Measurements from ENCODE around the gene C10orf90. TPM values are rescaled to one million over a fixed set of nuclear protein-coding genes. Genes with fewer than 3 reads are reported as not detected.

Gene C10orf90
- total RNA-seq, 2 donors from 2014 or later, result 0.33 TPM; not detected in 1

DNA sequence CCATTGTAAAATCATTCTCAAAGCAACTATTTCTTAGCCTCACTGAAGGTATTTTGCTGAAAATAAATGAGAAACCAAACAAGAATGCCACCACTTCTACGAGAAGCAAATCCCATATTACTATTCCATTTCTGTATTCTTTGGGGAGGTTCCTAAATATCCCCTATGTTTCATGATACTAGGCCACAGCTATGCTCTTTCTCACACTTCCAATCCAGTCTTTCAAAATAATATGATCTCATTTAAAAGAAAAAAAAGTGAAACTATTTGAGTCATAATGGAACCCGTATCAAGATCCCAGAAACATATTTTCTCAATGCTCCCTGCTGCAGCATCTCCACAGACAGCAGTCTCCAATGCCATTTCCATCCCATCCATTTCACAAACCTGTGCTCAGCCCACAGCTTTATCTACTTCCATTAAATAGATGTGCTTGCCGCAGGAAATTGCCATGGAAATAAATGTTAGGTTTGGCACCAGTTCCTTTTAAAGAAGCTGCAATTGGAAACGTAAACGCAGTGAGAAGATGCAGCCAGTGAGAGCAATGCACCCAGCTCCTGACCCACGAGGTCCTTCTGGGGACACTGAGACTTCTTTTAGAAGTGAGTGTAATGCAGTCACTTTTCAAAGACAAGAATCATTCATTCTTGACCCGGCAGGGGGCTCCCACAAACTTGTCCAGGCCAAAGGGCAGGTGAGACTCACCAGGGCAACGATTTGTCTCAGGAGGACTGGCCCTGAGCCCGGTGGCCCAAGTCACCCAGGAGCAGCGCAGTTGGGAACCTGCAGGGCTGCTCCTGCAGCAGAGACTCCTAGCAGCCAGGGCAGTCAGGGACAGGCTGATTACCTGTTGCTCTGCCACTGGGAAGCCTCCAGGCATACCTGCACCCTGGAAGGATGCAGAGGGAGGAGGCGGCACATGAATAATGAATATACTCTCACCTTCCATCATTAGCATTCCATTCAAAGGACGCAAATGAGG lies 99.6 kb downstream of the C10orf90 start:
- peak; percentile 87 for DNase-seq
- Mint-ChIP-seq H3K36me3 (ENCODE audit: low read depth) (peaks cover 8% of the 10 kb centered on the region), H3K4me1 (peaks cover 34% of the 10 kb centered on the region), H3K9me3 (peaks cover 41% of the 10 kb centered on the region), H3K4me3 (no peak overlapping the region), H3K27me3 (ENCODE audit: insufficient read depth) (peaks cover 17% of the 10 kb centered on the region), H3K27ac (peak overlapping the region; percentile 69)
- TF ChIP-seq, protein P1, sequence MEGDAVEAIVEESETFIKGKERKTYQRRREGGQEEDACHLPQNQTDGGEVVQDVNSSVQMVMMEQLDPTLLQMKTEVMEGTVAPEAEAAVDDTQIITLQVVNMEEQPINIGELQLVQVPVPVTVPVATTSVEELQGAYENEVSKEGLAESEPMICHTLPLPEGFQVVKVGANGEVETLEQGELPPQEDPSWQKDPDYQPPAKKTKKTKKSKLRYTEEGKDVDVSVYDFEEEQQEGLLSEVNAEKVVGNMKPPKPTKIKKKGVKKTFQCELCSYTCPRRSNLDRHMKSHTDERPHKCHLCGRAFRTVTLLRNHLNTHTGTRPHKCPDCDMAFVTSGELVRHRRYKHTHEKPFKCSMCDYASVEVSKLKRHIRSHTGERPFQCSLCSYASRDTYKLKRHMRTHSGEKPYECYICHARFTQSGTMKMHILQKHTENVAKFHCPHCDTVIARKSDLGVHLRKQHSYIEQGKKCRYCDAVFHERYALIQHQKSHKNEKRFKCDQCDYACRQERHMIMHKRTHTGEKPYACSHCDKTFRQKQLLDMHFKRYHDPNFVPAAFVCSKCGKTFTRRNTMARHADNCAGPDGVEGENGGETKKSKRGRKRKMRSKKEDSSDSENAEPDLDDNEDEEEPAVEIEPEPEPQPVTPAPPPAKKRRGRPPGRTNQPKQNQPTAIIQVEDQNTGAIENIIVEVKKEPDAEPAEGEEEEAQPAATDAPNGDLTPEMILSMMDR (conservative IDR thresholded peaks at IDR 0.05), result peak; percentile 55
- no peak overlapping the region for H3K9ac ChIP-seq (ENCODE audit: extremely low read depth, low read length, poor library complexity, severe bottlenecking)
- H3K27ac ChIP-seq (ENCODE audit: low read depth, low read length), result no peak overlapping the region
- peaks cover 28% of the 10 kb centered on the region for H3K9me3 ChIP-seq (ENCODE audit: control insufficient read depth, low read length)
- peaks cover 4% of the 10 kb centered on the region for H3K4me1 ChIP-seq (ENCODE audit: control insufficient read depth, insufficient read depth, low read length)
- H3K36me3 ChIP-seq (ENCODE audit: control insufficient read depth, insufficient read depth, low read length), result no peaks in the 10 kb centered on the region
- H3K4me3 ChIP-seq (ENCODE audit: low read length), result no peak overlapping the region
- 75 to 88% methylated on average over 5 to 12 of the region's 12 CpGs for WGBS, 2 experiments (ENCODE audit: insufficient coverage in 1 of 2, insufficient read length in 1 of 2)
- H3K27me3 ChIP-seq (ENCODE audit: control insufficient read depth, insufficient read depth, low read length, poor library complexity, severe bottlenecking), result no peaks in the 10 kb centered on the region

DNA sequence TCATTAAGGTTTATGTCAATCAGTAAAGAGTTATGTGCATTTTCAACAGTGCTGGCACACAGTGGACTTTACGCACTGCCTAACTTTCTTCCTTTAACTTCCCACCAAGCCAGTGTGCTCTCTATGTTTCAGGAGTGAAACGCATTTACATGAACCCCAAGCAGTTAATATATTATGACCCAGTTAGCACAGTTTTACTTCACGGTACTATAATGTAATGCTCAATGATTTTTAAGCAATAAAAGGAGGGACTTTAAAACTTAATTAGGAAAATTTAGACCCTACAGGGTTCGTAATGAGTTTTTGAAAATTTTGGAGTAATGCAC lies 100.3 kb downstream of the C10orf90 start:
- Histone ChIP-seq H3K27me3 (ENCODE audit: control insufficient read depth, insufficient read depth, low read length, poor library complexity, severe bottlenecking) (no peaks in the 10 kb centered on the region), H3K27ac (ENCODE audit: low read depth, low read length) (peak overlapping the region; percentile 67), H3K9ac (ENCODE audit: extremely low read depth, low read length, poor library complexity, severe bottlenecking) (peak overlapping the region; percentile 22), H3K36me3 (ENCODE audit: control insufficient read depth, insufficient read depth, low read length) (no peaks in the 10 kb centered on the region), H3K9me3 (ENCODE audit: control insufficient read depth, low read length) (peaks cover 28% of the 10 kb centered on the region), H3K4me1 (ENCODE audit: control insufficient read depth, insufficient read depth, low read length) (peaks cover 4% of the 10 kb centered on the region), H3K4me3 (ENCODE audit: low read length) (no peak overlapping the region)
- peaks cover 17% of the 10 kb centered on the region for H3K27me3 Mint-ChIP-seq (ENCODE audit: insufficient read depth)
- H3K27ac Mint-ChIP-seq, result peak overlapping the region; percentile 65
- TF ChIP-seq, protein P1 (conservative IDR thresholded peaks at IDR 0.05), result no peak
- H3K4me1 Mint-ChIP-seq, result peaks cover 34% of the 10 kb centered on the region
- H3K36me3 Mint-ChIP-seq (ENCODE audit: low read depth), result peaks cover 13% of the 10 kb centered on the region
- H3K9me3 Mint-ChIP-seq, result peaks cover 41% of the 10 kb centered on the region
- 92 to 94% methylated on average over 2 to 4 of the region's 4 CpGs for WGBS, 2 experiments (ENCODE audit: insufficient coverage in 1 of 2, insufficient read length in 1 of 2)
- H3K4me3 Mint-ChIP-seq, result no peak overlapping the region
- no peak for DNase-seq

DNA sequence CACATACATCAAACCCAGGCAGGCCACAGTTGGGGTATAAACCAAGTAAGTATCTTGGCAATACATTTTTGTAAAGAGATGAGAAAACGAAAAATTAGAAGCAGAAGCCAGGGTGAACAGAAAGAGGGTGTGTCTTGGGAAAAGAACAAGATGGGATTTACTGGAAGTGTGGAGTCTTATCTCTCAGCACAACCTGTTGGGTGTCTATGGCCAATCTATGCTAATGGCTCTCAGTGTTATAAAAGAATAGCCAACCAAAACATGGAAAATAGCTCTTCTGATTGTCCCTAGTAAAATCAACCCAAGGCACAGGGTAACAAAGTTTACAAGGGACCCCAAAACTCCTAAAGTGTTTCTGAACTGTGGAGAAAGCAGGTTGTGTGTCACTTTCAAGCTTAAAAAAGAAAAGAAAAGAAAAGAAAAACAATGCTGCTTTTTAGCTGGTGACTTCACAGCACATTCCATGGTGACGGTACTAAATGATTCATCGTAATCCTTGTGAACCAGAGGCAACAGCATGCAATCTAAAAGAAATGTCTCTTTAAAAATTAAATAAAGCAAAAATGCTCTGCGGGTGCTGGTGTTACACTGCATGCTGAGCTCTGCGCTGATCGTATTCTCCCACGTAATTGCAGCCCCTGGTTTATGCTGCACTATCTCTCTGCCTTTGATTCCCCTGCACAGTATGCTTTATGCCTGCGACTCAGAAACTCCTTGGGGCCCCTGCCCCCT lies 100.8 kb downstream of the C10orf90 start:
- TF ChIP-seq, protein P1 (conservative IDR thresholded peaks at IDR 0.05), result no peak
- H3K4me3 Mint-ChIP-seq, result no peak overlapping the region
- H3K9me3 Mint-ChIP-seq, result peaks cover 36% of the 10 kb centered on the region
- peaks cover 13% of the 10 kb centered on the region for H3K36me3 Mint-ChIP-seq (ENCODE audit: low read depth)
- WGBS, 2 experiments (ENCODE audit: insufficient coverage in 1 of 2, insufficient read length in 1 of 2), result 43 to 63% methylated on average over 6 to 8 of the region's 8 CpGs
- peaks cover 24% of the 10 kb centered on the region for H3K9me3 ChIP-seq (ENCODE audit: control insufficient read depth, low read length)
- peak overlapping the region; percentile 67 for H3K27ac ChIP-seq (ENCODE audit: low read depth, low read length)
- peaks cover 34% of the 10 kb centered on the region for H3K4me1 Mint-ChIP-seq
- peaks cover 4% of the 10 kb centered on the region for H3K4me1 ChIP-seq (ENCODE audit: control insufficient read depth, insufficient read depth, low read length)
- peaks cover 17% of the 10 kb centered on the region for H3K27me3 Mint-ChIP-seq (ENCODE audit: insufficient read depth)
- H3K9ac ChIP-seq (ENCODE audit: extremely low read depth, low read length, poor library complexity, severe bottlenecking), result peak overlapping the region; percentile 22
- peak overlapping the region; percentile 65 for H3K27ac Mint-ChIP-seq
- H3K4me3 ChIP-seq (ENCODE audit: low read length), result no peak overlapping the region
- no peaks in the 10 kb centered on the region for H3K27me3 ChIP-seq (ENCODE audit: control insufficient read depth, insufficient read depth, low read length, poor library complexity, severe bottlenecking)
- DNase-seq, result no peak
- H3K36me3 ChIP-seq (ENCODE audit: control insufficient read depth, insufficient read depth, low read length), result no peaks in the 10 kb centered on the region

Data from endodermal cell (in vitro differentiated cells).